Jurkat, Clone E6-1 (cell line): Measurements from ENCODE around the gene OTOS.

Experiments used
- DNase-seq: peaks from one replicate; pipeline ENCODE4 v3.0.0-alpha.2; 2011; ENCODE audit warnings: low read depth, low spot score
- H3K4me3 ChIP-seq: 2 replicates; pipeline ENCODE4 v1.5.1; 2011; ENCODE audit warnings: mild to moderate bottlenecking, low read length, control low read depth, moderate library complexity

Gene OTOS

DNA sequence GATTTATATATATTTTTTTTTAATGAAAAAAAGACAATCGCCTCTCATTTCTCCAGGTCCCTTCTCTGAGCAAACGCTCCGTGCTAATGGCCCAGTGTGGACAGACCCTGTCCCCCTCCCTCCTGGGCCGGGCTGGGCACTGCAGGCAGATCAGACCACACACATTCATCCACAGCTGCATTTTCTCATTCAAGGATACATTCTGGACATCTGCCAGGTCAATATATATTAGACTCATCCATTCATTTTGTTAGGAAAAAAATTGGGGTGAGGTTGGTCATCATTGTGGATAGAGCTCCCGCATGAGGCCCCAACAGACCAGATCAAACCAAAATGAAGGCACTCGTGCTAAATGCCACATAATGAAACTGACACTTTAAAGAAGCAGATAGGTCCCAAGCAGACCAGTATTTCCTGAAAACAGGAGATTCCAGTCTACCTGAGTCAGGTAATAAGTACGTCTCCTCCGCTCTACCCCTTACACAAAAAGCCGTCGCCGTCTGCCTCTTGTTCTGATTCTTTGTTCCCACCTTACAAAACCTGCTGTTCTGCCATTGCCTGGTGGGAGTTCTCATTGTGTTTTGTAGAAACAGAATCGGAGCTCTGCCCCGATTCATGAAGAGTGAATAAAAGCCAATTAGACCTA is 15.4 kb upstream of the OTOS start:
- H3K4me3 ChIP-seq = no peak overlapping the region
- DNase-seq = no peak

DNA sequence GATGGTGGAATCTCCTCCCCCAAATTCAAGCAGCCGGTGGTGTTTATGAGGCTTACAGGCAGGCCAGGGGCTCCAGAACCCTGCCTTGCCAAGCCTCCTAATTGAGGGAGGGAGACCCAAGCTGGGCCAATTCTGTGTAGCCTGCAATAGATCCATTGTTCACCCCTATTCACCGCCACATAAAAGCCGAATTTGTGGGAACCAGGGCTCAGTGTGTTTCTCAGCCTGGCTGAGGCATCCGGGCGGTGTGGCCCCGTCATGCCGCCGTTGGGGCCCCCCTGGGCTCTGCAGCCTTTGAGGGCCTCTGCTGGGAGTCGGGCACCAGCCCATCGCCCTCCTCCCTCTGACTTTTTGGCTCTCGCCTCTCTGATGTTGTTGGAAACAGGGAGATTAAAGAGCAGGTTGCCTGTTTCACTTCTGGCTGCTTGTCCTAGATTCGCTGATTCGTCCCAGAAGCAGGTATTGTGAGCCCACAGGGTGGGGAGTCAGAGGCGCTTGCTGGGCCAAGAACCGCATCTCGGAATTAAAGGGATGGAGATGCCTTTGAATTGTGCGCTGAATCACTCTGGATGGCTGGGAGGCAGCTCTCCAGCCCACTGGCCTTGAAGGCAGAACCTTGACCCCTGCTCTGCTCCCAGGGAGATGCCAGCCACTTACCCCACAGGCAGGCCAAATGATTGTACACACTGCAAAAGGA is 14.7 kb upstream of the OTOS start:
- no peak for DNase-seq
- no peak overlapping the region for H3K4me3 ChIP-seq

DNA sequence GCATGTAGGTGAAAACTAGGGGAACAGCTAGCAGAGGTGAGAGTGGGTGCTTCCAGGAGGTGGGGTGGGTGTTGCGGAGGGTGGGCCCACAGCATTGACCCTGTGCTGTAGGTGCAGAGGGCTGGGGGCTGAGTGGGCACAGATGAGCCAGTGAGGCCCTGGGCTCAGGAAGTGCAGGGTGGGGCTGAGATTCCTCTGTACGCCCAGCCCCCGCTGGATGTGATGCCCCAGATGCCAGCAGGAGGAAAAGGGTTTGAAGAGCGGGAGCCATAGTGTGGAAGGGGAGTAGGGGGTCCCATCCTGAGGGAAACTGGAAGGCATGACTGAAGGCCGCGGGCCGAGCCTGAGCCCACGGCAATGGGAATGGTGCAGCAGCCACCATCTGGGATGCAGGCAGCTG is 14.1 kb upstream of the OTOS start:
- no peak overlapping the region for H3K4me3 ChIP-seq
- no peak for DNase-seq

DNA sequence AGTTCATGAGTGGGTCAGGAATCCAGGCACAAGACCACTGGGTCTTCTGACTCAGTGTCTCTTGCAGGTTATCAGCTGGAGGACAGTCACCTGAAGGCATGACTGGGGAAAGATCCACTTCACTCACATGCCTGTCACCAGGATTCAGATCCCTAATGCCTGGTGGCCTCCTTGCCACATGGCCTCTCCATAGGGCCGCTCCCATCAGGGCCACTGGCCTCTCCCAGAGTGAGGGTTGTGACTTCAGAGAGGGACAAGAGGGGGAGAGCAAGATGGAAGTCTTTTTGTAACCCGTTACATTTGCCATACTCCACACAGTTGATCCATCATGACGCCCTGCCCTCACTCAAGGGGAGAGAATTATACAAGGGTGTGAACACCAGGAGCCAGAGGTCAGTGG is 13.0 kb upstream of the OTOS start:
- no peak overlapping the region for H3K4me3 ChIP-seq
- no peak for DNase-seq

DNA sequence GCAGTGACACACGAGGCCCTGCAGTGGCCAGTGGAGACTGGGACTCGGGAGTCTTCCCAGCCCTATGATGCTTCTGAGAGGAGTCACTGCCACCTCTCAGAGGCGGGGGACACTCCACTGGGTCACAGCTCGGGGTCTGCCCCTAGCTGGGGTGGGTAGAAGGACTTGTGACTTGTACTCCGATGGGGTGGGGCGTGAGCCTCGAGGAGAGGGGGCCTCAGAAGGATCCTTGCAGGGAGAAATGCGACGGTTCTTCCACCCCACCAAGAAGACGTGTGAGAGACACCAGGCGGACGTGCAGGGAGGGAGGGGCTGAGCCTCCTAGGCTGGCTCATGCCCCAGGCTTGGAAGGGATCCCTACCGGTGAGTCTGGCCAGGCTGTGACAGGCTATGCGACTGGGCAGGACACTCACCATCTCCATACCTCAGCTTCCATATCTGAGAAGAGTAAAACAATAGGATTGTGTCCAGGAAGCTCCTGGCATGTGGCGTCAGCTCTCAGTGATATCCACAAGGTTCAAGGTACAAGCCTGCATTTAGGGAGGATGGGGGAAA is 11.1 kb upstream of the OTOS start:
- no peak overlapping the region for H3K4me3 ChIP-seq
- DNase-seq = no peak

DNA sequence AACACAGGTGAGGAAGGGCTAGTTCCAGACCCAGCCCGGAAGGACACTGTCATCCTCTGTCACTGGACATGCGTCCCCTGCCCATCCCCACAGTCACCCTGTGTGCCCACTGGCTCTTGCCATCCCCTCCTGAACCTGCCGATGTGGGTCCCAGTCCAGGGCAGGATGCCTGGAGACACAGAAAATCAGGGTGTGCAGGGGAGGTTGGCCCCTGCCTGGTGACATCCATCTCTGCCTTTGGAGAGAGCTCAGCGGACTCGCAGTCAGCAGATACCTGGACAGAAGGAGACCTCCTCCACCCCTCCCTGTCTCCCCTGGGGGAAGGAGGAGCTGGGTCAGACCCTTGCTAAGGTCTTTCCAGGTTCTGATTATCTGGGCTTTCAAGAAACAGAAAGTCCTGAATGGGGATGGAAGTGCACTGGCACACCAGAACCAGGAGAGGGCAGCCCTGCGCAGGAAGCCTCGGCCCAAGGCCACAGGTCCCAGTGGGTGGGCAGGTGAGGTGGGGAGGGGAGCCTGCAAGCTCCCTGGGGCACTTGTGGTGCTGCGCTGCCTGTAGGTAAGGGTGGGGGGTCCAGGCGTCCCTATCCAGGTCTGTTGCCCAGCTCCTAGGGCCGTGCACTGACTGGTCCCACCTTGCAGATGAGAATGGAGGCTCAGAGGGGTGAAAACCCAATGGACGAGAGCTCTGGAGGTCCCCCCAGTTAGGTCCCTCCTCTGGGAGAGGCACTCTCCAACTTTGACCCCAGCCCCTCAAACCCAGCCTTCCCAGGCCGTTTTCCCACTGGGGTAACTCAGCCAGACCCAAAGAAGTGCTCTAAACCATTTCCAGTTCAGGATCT is 9.7 kb upstream of the OTOS start:
- H3K4me3 ChIP-seq = no peak overlapping the region
- no peak for DNase-seq

DNA sequence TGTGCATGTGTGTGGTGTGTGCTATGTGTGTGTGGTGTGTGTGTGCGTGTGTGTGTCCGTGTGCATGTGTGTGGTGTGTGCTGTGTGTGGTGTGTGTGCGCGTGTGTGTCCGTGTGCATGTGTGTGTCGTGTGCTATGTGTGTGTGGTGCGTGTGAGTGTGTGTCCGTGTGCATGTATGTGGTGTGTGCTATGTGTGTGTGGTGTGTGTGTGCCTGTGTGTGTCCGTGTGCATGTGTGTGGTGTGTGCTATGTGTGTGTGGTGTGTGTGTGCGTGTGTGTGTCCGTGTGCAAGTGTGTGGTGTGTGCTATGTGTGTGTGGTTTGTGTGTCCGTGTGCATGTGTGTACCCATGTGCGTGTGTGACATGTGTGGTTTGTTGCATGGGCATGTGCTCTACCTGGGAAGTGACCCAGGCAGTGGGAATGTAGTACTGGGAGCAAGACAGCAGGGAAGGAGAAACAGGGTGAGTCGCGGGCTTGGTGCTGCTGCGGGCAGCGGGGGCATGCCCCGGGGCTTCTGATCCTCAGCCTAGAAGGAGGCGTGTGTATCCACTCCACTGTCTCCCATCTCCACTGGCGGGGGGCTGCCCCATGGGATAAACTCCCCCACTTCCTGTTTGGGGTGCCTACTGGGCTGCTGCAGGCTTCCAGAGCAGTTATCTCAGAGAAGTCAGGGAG is 7.6 kb upstream of the OTOS start:
- H3K4me3 ChIP-seq = no peak overlapping the region
- DNase-seq = no peak

DNA sequence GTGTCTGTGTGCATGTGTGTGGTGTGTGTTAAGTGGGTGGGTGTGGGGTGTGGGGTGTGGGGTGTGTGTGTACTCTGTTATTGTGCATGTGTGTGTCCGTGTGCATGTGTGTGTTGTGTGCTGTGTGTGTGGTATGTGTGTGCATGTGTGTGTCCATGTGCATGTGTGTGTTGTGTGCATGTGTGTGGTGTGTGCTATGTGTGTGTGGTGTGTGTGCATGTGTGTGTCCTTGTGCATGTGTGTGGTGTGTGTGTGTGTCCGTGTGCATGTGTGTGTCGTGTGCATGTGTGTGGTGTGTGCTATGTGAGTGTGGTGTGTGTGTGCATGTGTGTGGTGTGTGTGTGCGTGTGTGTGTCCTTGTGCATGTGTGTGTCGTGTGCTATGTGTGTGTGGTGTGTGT is 6.9 kb upstream of the OTOS start:
- no peak overlapping the region for H3K4me3 ChIP-seq
- DNase-seq = no peak

DNA sequence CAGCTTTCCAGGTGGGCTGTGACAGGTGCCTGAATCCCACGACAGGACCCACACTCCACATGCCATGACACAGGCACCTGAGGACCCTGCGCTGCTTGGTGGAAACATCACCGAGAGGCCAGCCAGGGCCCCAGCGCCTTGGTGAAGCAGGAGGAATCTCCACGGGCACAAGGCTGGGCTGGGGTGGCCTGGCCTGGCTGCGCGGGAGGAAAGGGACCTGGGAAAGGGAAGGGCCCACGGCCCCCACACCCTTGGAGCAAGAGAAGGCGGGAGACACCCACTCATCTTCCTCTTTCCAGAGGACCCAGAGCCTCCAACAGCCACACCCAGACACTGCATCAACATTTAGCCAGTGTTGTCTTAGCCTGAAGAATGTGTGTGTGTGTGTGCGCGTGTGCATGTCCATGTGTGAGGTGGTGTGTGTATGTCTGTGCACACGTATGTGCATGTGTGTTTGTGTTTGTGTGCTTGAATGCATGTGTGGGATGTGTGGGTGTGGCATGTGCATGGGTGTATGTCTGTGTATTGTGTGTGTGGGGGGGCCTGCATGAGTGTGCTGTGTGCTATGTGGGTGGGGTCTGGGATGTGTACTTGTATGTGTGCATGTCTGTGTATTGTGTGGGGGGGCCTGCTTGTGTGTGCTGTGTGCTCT is 6.3 kb upstream of the OTOS start:
- DNase-seq = no peak
- no peak overlapping the region for H3K4me3 ChIP-seq

DNA sequence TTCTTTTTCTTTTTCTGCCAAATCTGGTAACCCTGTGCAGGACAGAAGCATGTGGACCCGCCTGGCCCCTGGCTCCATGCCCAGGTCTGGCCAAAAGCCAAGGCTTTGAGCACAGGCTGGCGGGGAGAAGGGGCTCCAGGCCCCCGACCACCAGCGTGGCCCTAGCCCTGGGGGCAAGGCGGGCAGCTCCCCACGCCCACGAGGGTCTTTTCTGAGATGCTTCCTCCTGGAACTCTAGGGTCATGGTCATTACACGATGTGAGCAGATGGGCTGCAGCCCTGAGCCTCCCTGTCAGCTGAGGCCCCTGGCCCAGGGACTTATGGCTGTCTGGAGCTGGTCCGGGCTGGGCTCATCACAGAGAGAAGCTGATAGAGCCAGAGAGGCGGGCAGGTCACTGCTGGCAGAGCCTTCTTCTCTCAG is 5.7 kb upstream of the OTOS start:
- no peak for DNase-seq
- no peak overlapping the region for H3K4me3 ChIP-seq

DNA sequence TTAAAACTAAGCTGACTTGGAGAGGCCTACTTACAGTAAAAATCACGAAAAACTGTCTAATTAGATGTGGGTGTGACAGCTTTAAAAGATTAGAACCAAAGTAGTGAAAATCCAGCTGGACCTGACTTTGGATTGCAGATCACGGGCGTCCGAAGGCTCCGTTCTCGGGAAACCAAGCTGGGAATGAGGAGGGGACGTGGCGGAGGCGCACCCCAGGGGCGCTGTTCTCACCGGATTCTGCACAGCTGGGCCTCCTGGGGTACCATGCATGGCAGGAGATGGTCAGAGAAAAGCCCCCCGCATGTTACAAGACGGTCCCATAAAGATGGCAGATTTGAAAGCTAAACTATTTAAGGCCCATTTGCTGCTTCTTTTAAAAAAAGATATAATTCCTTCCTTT is 5.0 kb upstream of the OTOS start:
- no peak for DNase-seq
- H3K4me3 ChIP-seq = no peak overlapping the region

DNA sequence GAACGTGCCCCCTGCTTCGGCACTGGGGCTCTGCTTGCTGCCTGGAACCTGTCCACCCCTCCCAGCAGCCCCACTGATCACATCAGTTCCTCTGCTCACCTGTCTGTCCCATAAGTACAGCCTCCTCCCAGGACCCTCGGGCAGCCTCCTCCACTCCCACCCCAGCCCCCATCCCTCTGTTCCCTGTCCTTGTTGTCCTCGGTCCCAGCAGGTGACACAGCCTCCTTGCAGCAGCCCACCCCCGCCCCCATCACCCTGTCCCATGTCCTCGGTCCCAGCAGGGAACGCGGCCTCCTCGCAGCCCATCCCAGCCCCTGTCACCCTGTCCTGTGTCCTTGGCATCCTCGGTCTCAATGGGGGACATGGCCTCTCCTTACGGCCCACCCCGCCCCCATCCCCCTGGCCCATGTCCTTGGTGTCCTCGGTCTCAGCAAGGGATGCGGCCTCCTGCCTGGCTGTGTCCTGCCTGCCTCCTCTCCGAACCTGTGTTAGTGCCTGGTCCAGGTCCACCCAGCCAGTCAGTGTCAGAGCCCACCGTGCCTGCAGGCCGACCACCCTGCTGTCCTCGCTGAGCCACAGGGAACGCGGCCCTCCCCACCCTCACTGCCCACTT is 4.3 kb upstream of the OTOS start:
- no peak for DNase-seq
- no peak overlapping the region for H3K4me3 ChIP-seq

DNA sequence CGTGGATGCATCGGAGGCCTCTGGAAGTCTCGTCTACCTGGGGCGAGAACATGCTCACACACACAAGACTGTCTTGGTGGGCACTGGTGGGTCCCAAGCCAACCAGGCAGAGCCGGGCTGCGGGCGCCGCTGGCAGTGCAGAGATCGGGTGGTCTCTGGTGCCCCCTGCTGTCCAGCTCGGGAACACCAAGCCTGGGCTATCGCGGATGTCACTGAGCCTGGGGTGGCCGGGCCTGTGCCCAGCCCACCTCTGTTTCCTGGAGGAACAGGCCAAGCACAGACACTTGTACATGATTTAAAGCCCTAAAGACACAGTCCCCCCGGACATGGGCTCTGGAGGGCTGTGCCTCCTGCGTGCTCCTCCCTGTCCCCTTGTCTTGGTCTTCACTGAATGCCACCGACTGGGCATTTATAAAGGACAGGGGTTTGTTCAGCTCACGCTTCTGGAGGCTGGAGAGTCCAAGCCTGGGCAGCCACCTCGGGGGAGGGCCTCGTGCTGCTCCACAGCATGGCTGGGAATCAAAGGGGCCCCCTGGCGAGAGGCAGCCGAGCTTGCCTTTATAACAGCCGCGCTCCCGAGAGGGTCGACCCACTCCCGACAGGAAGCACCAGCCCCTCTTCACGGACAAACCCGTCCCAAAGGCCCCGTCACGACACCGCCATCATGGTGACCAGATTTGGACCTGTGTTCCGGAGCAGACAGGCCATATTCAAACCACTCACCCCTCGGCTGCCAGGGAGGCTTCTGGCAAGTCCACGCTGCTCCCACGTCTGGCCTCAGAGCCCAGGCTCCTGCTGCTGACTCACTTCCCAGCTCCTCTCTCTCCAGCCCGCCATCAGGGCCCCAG is 3.6 kb upstream of the OTOS start:
- no peak for DNase-seq
- H3K4me3 ChIP-seq = no peak overlapping the region

DNA sequence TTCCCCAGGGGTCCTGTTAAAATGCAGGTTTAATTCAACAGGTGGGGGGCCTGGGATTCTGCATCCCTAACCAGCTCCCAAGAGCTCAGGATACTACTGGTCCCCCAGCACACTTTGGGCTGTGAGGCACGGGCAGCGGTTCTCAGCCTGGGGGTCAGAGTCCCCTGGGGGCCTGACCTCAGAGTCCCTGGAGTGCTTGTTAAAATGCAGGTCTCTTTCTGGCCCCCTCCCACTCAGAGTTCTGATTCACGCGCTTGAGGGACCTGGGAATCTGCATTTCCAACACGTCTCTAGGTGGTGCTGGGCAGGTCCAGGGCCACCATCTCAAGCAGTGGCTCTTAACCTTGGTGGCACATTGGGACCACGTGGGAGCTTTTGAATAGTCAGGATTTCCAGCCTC is 2.8 kb upstream of the OTOS start:
- DNase-seq = no peak
- no peak overlapping the region for H3K4me3 ChIP-seq

DNA sequence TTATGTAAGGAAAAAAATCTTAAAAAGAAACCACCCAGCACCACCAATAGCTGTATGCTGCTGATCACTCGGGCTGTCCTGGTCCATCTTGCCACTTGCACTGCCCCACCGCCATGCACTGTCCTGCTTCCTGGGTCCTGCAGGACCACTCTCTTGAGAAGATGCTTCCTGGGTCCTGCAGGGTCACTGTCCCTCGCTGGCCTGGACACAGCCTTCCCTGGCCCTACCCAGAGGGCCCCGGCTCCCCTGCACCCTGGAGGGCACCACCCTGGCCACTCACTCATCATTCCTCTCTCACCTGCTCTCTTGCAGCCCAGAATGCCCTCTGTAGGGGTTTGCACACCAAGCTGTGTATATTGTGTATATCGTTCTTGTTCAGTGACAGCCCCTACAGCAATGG is 2.4 kb upstream of the OTOS start:
- no peak overlapping the region for H3K4me3 ChIP-seq
- DNase-seq = no peak

DNA sequence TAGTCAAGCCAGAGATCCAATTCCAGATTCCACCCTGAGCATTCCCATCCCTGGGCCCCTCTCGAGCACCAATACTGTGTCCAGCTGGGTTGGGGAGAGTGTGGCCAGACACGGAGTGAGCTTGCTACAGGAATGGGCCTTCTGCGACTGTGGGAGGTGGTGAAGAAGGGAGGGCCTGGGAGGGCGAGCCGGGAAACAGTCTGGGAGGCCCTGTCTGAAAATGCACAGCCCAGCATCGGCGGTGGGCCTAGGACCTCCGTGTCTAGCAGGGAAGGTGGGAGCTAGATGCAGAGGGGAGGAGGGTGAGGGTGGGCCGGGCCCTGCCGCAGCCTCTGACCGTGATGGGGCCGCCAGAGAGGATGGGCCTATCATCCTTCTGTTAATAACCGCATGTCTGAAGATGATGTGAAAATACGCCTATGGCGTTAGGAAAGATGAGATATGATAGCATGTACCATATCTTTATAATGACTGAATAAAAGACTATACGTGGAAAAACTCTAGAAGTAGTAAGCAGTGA is 1.9 kb upstream of the OTOS start:
- DNase-seq = no peak
- H3K4me3 ChIP-seq = no peak overlapping the region

DNA sequence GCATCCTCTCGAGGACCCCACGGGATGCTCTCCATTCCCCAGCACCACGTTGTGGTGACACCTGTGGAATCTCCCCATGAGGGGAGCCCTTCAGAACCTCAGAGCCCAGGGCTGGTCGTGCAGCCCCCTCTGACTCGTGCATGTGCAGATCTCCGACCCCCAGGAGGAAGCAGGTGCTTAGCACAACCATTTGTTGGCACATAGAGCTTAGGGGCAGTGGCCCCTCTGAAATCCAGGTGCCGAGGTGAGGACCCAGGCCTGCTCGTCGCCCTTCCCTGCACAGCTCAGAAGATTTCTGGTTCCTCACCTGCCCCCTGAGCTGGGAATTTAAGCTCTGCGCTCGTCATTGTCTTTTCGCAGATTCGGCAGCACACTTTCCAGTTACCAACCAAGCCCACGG is 1.3 kb upstream of the OTOS start:
- no peak overlapping the region for H3K4me3 ChIP-seq
- no peak for DNase-seq

DNA sequence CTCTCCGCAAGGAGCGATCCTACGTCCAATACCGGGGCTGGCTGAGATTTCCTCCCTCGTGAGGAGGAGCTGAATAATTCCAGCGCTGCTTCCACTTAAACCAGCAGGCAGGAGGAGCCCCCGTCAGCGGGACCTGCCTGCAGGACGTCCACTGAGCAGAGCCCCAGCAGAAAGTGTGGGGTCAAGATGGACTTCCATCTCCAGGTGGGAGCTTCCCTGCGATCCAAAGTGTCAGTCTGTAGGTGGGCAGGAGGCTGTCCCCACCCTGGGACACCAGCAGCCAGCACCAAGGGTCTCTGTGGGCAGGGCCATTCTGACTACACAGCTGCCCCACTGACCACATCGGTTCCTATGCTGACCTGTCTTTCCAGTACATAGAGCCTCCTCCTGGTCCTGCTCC is 462 bp upstream of the OTOS start:
- H3K4me3 ChIP-seq = no peak overlapping the region
- no peak for DNase-seq
